Measurements from ENCODE around the gene AGPS. TPM values are rescaled to one million over a fixed set of nuclear protein-coding genes. Genes with fewer than 3 reads are reported as not detected.

AGPS gene
- polyA plus RNA-seq, 2 of the 4 experiments (the other 2 are of a cell fraction): 49.8 to 62.1 TPM

DNA sequence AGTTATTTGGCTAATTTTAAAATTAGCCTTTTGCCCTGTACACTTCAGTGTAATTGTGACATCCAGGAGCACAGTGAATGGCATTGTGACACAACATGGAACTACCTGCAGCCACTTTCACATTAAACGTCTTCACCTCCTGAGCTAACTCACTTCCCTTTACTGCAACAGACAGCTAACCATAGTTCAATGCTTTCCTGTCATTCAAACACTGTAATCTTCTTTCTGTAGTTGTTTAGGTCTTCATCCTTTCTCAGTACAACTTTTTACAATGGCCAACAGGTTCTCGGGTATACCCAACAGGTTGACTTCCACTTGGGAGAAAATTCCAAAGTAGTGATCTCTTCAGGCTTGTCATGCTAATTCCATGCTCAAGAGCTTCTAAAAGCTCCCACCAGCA, 8.6 kb upstream of the AGPS start:
- DNase-seq (ENCODE audit: low read depth in 1 of 2, low spot score in 1 of 2) (no peak), FAIRE-seq (no peak), ATAC-seq (no peak)
- Histone ChIP-seq H3K9me3 (no peaks in the 10 kb centered on the region), H3K4me1 (no peaks in the 10 kb centered on the region), H3K27ac (no peak overlapping the region), H3K4me2 (no peak overlapping the region), H3K4me3 (no peak overlapping the region)
- TF ChIP-seq ZC3H11A (IDR thresholded peaks at IDR 0.05): no peak
- TF ChIP-seq MAZ (IDR thresholded peaks at IDR 0.05; ENCODE audit: borderline replicate concordance, low read depth, low read length): no peak
- no peak for TF ChIP-seq SREBF2 (IDR thresholded peaks at IDR 0.05)
- TF ChIP-seq RARB (CRISPR knock-in tag; IDR thresholded peaks at IDR 0.05): no peak
- no peak for TF ChIP-seq NFE2L2 (conservative IDR thresholded peaks at IDR 0.05; ENCODE audit: low read length)
- TF ChIP-seq SMC3 (IDR thresholded peaks at IDR 0.05): no peak
- no peak for TF ChIP-seq FOSL2 (IDR thresholded peaks at IDR 0.05)
- no peak for TF ChIP-seq FOSL2 (CRISPR knock-in tag; IDR thresholded peaks at IDR 0.05)
- TF ChIP-seq, protein P1, sequence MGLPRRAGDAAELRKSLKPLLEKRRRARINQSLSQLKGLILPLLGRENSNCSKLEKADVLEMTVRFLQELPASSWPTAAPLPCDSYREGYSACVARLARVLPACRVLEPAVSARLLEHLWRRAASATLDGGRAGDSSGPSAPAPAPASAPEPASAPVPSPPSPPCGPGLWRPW (IDR thresholded peaks at IDR 0.05): no peak
- TF ChIP-seq, protein P2, sequence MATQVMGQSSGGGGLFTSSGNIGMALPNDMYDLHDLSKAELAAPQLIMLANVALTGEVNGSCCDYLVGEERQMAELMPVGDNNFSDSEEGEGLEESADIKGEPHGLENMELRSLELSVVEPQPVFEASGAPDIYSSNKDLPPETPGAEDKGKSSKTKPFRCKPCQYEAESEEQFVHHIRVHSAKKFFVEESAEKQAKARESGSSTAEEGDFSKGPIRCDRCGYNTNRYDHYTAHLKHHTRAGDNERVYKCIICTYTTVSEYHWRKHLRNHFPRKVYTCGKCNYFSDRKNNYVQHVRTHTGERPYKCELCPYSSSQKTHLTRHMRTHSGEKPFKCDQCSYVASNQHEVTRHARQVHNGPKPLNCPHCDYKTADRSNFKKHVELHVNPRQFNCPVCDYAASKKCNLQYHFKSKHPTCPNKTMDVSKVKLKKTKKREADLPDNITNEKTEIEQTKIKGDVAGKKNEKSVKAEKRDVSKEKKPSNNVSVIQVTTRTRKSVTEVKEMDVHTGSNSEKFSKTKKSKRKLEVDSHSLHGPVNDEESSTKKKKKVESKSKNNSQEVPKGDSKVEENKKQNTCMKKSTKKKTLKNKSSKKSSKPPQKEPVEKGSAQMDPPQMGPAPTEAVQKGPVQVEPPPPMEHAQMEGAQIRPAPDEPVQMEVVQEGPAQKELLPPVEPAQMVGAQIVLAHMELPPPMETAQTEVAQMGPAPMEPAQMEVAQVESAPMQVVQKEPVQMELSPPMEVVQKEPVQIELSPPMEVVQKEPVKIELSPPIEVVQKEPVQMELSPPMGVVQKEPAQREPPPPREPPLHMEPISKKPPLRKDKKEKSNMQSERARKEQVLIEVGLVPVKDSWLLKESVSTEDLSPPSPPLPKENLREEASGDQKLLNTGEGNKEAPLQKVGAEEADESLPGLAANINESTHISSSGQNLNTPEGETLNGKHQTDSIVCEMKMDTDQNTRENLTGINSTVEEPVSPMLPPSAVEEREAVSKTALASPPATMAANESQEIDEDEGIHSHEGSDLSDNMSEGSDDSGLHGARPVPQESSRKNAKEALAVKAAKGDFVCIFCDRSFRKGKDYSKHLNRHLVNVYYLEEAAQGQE (IDR thresholded peaks at IDR 0.05): no peak
- no peak for TF ChIP-seq POLR2A (IDR thresholded peaks at IDR 0.05; ENCODE audit: low read length)
- TF ChIP-seq, protein P3, sequence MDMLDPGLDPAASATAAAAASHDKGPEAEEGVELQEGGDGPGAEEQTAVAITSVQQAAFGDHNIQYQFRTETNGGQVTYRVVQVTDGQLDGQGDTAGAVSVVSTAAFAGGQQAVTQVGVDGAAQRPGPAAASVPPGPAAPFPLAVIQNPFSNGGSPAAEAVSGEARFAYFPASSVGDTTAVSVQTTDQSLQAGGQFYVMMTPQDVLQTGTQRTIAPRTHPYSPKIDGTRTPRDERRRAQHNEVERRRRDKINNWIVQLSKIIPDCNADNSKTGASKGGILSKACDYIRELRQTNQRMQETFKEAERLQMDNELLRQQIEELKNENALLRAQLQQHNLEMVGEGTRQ (IDR thresholded peaks at IDR 0.05): no peak
- no peak for TF ChIP-seq CHD2 (IDR thresholded peaks at IDR 0.05; ENCODE audit: low read length, partially characterized antibody)
- no peak for TF ChIP-seq CBX2 (IDR thresholded peaks at IDR 0.05; ENCODE audit: borderline replicate concordance, low read depth)
- no peak for TF ChIP-seq RCOR1 (IDR thresholded peaks at IDR 0.05; ENCODE audit: low read depth, low read length)
- no peak for TF ChIP-seq MAFK (IDR thresholded peaks at IDR 0.05; ENCODE audit: partially characterized antibody)
- ChIA-PET CTCF (interaction anchor here (1.6 to 1.9 kb wide), 2 partner anchors 8 to 48 kb away, joined by 3 to 5 read pairs; partner anchors contain the start of gene AGPS), POLR2A (no interaction called here)
- WGBS (ENCODE audit: missing lambda C conversion rate): 52% methylated on average over 2 of the region's 2 CpGs

DNA sequence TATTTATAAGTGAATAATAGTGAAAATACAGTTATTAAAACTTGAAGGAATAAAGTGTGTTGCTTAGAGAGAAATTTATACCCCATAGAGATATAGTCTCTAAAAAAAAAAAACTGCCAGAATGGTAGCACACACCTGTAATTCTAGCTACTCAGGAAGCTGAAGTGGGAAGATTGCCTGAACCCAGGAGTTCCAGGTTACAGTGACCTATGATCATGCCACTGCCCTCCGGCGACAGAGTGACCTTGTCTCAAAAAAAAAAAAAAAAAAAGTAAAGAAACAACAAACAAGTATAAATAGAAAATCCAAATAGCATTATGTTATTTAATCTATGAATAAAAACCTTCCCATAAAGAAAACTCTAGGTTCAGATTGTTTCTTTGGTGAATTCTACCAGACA, 7.4 kb upstream of the AGPS start:
- TF ChIP-seq FOSB (CRISPR knock-in tag; IDR thresholded peaks at IDR 0.05): no peak
- TF ChIP-seq, protein P3 (IDR thresholded peaks at IDR 0.05): no peak
- TF ChIP-seq NR3C1 (IDR thresholded peaks at IDR 0.05): no peak
- TF ChIP-seq, protein P1 (IDR thresholded peaks at IDR 0.05): no peak
- no peak for TF ChIP-seq ZC3H11A (IDR thresholded peaks at IDR 0.05)
- TF ChIP-seq MAFK (IDR thresholded peaks at IDR 0.05; ENCODE audit: partially characterized antibody): no peak
- CTCF ChIA-PET: interaction anchor here (1.9 kb wide), 1 partner anchor 49 kb away, joined by 5 read pairs; no protein-coding TSS in a partner anchor
- Histone ChIP-seq H3K4me1 (peaks cover 6% of the 10 kb centered on the region; the same call in 1 of the 3 replicates), H3K4me3 (no peak overlapping the region), H3K9me3 (no peaks in the 10 kb centered on the region), H3K4me2 (no peak overlapping the region), H3K27ac (no peak overlapping the region)
- 97% methylated on average over 2 of the region's 2 CpGs for WGBS (ENCODE audit: missing lambda C conversion rate)
- POLR2A ChIA-PET: no interaction called here
- FAIRE-seq (no peak), ATAC-seq (no peak), DNase-seq (ENCODE audit: low read depth in 1 of 2, low spot score in 1 of 2) (no peak)
